K562 (cell line): Measurements from ENCODE around the gene EPHB1. TPM values are rescaled to one million over a fixed set of nuclear protein-coding genes. Genes with fewer than 3 reads are reported as not detected.

Experiments used
- ATAC-seq: fragments of 200-7000 bp; cut with Tn5 transposase; 3 replicates; pipeline ENCODE4 v1.9.1; 2020; ENCODE audit warnings: moderate library complexity
- BruUV-seq: library from RNA; stranded (reverse); fragments of 400-500 nt; replicated peaks from 2 replicates; lab custom pipeline; 2021; lab: Mats Ljungman, UMichigan
- CTCF ChIA-PET: fragments of 300-600 bp; formaldehyde crosslinking; extraction: SDS; loops from one replicate; lab custom pipeline; 2021; ENCODE audit warnings: low intra/inter-chr PET ratio; lab: Yijun Ruan, JAX
- POLR2A ChIA-PET: fragments of 300-600, 350-650 bp; sonication (Branson Sonifier 250); formaldehyde crosslinking; extraction: SDS; loops from one replicate; lab custom pipeline; 2021; ENCODE audit warnings: antibody characterized with exemption, inconsistent platforms; lab: Yijun Ruan, JAX
- DNase-seq, 4 experiments: peaks; one replicate each; pipeline versions ENCODE4 v3.0.0 to v3.0.0-alpha.2; 2011 to 2018; ENCODE audit warnings: low spot score in 3 of 4, mixed read lengths in 3 of 4; ENCODE audit errors: extremely low read depth in 1 of 4
- FAIRE-seq: peaks from 2 replicates; lab custom pipeline; 2011; peaks lifted over from hg19 to GRCh38; lab: Jason Lieb, UNC
- H2AFZ ChIP-seq: 2 replicates; pipeline ENCODE4 v1.6.0; 2011; ENCODE audit warnings: low read depth, low read length, control low read depth, inconsistent platforms
- H3K27ac ChIP-seq: fragments of 200-600 bp; 3 replicates; pipeline ENCODE4 v1.8.0; 2011; ENCODE audit warnings: low read depth, mild to moderate bottlenecking, control low read depth, inconsistent platforms, low read length, moderate library complexity, mixed read lengths; ENCODE audit errors: extremely low read depth
- H3K27me3 ChIP-seq, 2 experiments: fragments of 300-600 bp in 1 of 2; 2 replicates in 1 of 2; 3 replicates in 1 of 2; pipeline versions ENCODE4 v1.6.0 to v1.8.0; 2011; ENCODE audit warnings: inconsistent platforms in 2 of 2, low read length in 2 of 2, mild to moderate bottlenecking in 1 of 2, mixed read lengths in 1 of 2, moderate library complexity in 1 of 2; ENCODE audit not compliant: control insufficient read depth in 2 of 2, insufficient read depth in 2 of 2
- H3K36me3 ChIP-seq: fragments of 300-600 bp; 3 replicates; pipeline ENCODE4 v1.8.0; 2011; ENCODE audit warnings: mild to moderate bottlenecking, low read length, inconsistent platforms; ENCODE audit not compliant: control insufficient read depth, insufficient read depth
- H3K4me1 ChIP-seq, 2 experiments: fragments of 200-600 bp in 1 of 2; replicated peaks in 1 of 2; 2 replicates in 1 of 2; 3 replicates in 1 of 2; pipeline versions ENCODE4 v1.5.1 to v1.8.0; 2011; ENCODE audit warnings: inconsistent platforms in 2 of 2, low read length in 2 of 2, mild to moderate bottlenecking in 1 of 2, mixed read lengths in 1 of 2, moderate library complexity in 1 of 2; ENCODE audit not compliant: control insufficient read depth in 2 of 2, insufficient read depth in 2 of 2
- H3K4me2 ChIP-seq: 2 replicates; pipeline ENCODE4 v1.6.1; 2011; ENCODE audit warnings: low read length, control low read depth, inconsistent platforms, mixed read lengths; ENCODE audit not compliant: insufficient read depth
- H3K4me3 ChIP-seq: fragments of 200-600 bp; sonication (generic), shearing (Covaris generic); 2 replicates; pipeline ENCODE4 v1.5.1; 2016; ENCODE audit warnings: control low read depth, inconsistent platforms
- H3K79me2 ChIP-seq: fragments of 200-600 bp; 3 replicates; pipeline ENCODE4 v1.8.0; 2011; ENCODE audit warnings: low read length, inconsistent platforms; ENCODE audit not compliant: control insufficient read depth, insufficient read depth
- H3K9ac ChIP-seq, 2 experiments: 2 replicates each; pipeline versions ENCODE4 v1.6.0 to v1.6.1; 2011; ENCODE audit warnings: low read depth in 2 of 2, low read length in 2 of 2, control low read depth in 1 of 2, inconsistent platforms in 1 of 2, mild to moderate bottlenecking in 1 of 2, mixed read lengths in 1 of 2; ENCODE audit not compliant: insufficient read depth in 1 of 2
- H3K9me1 ChIP-seq: one replicate; pipeline ENCODE4 v1.6.0; 2011; ENCODE audit warnings: inconsistent platforms, mild to moderate bottlenecking, low read length, moderate library complexity; ENCODE audit not compliant: control insufficient read depth, insufficient read depth
- H3K9me3 ChIP-seq: replicated peaks from 2 replicates; pipeline ENCODE4 v1.5.1; 2011; ENCODE audit warnings: low read depth, low read length, inconsistent platforms; ENCODE audit not compliant: control insufficient read depth, insufficient read depth
- H4K20me1 ChIP-seq: replicated peaks from 2 replicates; pipeline ENCODE4 v1.6.1; 2011; ENCODE audit warnings: low read length, inconsistent platforms, mixed read lengths; ENCODE audit not compliant: control insufficient read depth, insufficient read depth
- CEBPB ChIP-seq: fragments of 450-650 bp; IDR thresholded peaks from 2 replicates; pipeline ENCODE4 v1.6.1; 2016; ENCODE audit warnings: missing genetic modification characterization, missing compliant biosample characterization
- KDM1A ChIP-seq, 2 experiments: fragments of 450-650 bp; IDR thresholded peaks; 2 replicates each; pipeline ENCODE4 v1.6.1; 2016; ENCODE audit warnings: mild to moderate bottlenecking in 2 of 2
- STAT5B ChIP-seq: fragments of 250-450 bp; sonication (Bioruptor Pico); IDR thresholded peaks from 2 replicates; pipeline ENCODE4 v1.8.0; 2021; ENCODE audit warnings: mild to moderate bottlenecking, inconsistent platforms
- ZNF699 ChIP-seq: fragments of 250-450 bp; sonication (Bioruptor Pico); IDR thresholded peaks from 2 replicates; pipeline ENCODE4 v1.8.0; 2021; ENCODE audit warnings: mild to moderate bottlenecking, moderate library complexity; ENCODE audit not compliant: insufficient replicate concordance
- ZNF764 ChIP-seq: fragments of 250-450 bp; sonication (Bioruptor Pico); IDR thresholded peaks from 2 replicates; pipeline ENCODE4 v1.4.0; 2020; ENCODE audit warnings: low read depth, mild to moderate bottlenecking, moderate library complexity
- WGBS: fragments of 100-300 bp; shearing (Covaris generic); methylation state at CpG from one replicate; pipeline ENCODE4 v1.1.6; 2016; ENCODE audit warnings: low coverage, mixed read lengths; ENCODE audit not compliant: insufficient coverage; ENCODE audit errors: missing lambda C conversion rate; 5-methylcytosine and 5-hydroxymethylcytosine counted together
- in situ Hi-C: fragments of 300-500 bp; cut with MboI; formaldehyde crosslinking; loops from 4 replicates; pipeline ENCODE4 v1.15.0; 2018; ENCODE audit warnings: inconsistent platforms, mixed read lengths
- intact Hi-C: fragments of 100-400 bp; cut with micrococcal nuclease; formaldehyde crosslinking; loops from 2 replicates; pipeline ENCODE4 v1.14.2; 2022
- polyA plus RNA-seq, 8 experiments: library from polyadenylated mRNA; depleted of rRNA in 4 of 8; stranded (reverse) in 5 of 8; unstranded in 3 of 8; fragments of >200 nt; fragmentation: Nextera tagmentation in 2 of 8; fragmentation: Illumina TruSeq in 1 of 8; extraction: Ambion mirVana in 2 of 8; extraction: Trizol in 1 of 8; gene quantifications; 2 replicates each; pipeline versions ENCODE4 v1.2.1 to v1.2.3, GENCODE V29; 2011 to 2014; ENCODE audit warnings: inconsistent platforms in 1 of 8, missing spikeins in 1 of 8
- total RNA-seq, 7 experiments: library from RNA; depleted of rRNA in 6 of 7; stranded (reverse); fragments of >200 nt in 6 of 7; fragmentation: Illumina TruSeq in 2 of 7; extraction: Trizol in 2 of 7; gene quantifications; 2 replicates each; pipeline versions ENCODE4 v1.2.1 to v1.2.3, GENCODE V29; 2011 to 2021; ENCODE audit warnings: low replicate concordance in 1 of 7
- TF ChIP-seq, protein P1 (sequence below), 2 experiments: fragments of 450-650 bp in 1 of 2; IDR thresholded peaks; 2 replicates each; pipeline ENCODE4 v1.6.1; 2011 to 2017; ENCODE audit warnings: low read depth in 2 of 2, antibody characterized with exemption in 1 of 2, borderline replicate concordance in 1 of 2, low read length in 1 of 2, mild to moderate bottlenecking in 1 of 2, mixed read lengths in 1 of 2; ENCODE audit not compliant: control insufficient read depth in 1 of 2

EPHB1 gene
- total and polyA plus RNA-seq, 9 of the 15 experiments (the other 6 are each of a cell fraction or from before 2014, with no cell fraction given): 0.29 TPM; not detected in 8

DNA sequence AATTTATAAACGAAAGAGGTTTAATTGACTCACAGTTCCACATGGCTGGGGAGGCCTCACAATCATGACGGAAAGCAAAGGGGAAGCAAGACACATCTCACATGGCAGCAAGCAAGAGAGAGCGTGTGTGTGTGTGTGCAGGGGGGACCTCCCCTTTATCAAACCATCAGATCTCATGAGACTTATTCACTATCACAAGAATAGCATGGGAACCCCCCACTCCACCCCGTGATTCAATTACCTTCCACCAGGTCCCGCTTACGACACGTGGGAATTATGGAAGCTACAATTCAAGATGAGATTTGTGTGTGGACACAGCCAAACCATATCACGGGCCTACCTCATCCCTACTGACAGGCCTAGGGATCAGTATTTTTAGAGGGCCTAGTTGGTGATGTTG is 3.1 kb upstream of the EPHB1 start:
- in situ Hi-C loops: loop anchor here (25.0 kb wide), 1 partner anchor 1095 kb away; no protein-coding TSS in a partner anchor
- Histone ChIP-seq H3K9ac (no peak overlapping the region), H4K20me1 (no peaks in the 10 kb centered on the region), H2AFZ (no peak overlapping the region), H3K79me2 (no peaks in the 10 kb centered on the region), H3K27ac (no peak overlapping the region)
- ATAC-seq (no peak), DNase-seq (no peak)
- POLR2A ChIA-PET: interaction anchor here (0.6 kb wide), 1 partner anchor 28 kb away, joined by 4 read pairs; no protein-coding TSS in a partner anchor
- TF ChIP-seq, protein P1, sequence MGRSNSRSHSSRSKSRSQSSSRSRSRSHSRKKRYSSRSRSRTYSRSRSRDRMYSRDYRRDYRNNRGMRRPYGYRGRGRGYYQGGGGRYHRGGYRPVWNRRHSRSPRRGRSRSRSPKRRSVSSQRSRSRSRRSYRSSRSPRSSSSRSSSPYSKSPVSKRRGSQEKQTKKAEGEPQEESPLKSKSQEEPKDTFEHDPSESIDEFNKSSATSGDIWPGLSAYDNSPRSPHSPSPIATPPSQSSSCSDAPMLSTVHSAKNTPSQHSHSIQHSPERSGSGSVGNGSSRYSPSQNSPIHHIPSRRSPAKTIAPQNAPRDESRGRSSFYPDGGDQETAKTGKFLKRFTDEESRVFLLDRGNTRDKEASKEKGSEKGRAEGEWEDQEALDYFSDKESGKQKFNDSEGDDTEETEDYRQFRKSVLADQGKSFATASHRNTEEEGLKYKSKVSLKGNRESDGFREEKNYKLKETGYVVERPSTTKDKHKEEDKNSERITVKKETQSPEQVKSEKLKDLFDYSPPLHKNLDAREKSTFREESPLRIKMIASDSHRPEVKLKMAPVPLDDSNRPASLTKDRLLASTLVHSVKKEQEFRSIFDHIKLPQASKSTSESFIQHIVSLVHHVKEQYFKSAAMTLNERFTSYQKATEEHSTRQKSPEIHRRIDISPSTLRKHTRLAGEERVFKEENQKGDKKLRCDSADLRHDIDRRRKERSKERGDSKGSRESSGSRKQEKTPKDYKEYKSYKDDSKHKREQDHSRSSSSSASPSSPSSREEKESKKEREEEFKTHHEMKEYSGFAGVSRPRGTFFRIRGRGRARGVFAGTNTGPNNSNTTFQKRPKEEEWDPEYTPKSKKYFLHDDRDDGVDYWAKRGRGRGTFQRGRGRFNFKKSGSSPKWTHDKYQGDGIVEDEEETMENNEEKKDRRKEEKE (IDR thresholded peaks at IDR 0.05; ENCODE audit: borderline replicate concordance in 1 of 2, control insufficient read depth in 1 of 2, low read depth in 2 of 2, low read length in 1 of 2): no peak
- TF ChIP-seq KDM1A (IDR thresholded peaks at IDR 0.05): no peak
- TF ChIP-seq CEBPB (tag): no peak
- no peak for TF ChIP-seq ZNF764 (CRISPR knock-in tag)
- TF ChIP-seq STAT5B (CRISPR knock-in tag): no peak
- TF ChIP-seq ZNF699: no peak
- TF ChIP-seq, all 486 proteins: peak for 0
- no peak for FAIRE-seq
- intact Hi-C loops: loop anchor here (10.0 kb wide), 3 partner anchors 453 to 1253 kb away; no protein-coding TSS in a partner anchor
- no peaks in the 10 kb centered on the region for H3K9me3 ChIP-seq
- H3K4me1 ChIP-seq: peaks cover 0 to 11% of the 10 kb centered on the region in 2 experiments; a peak in 2 of 5 replicates
- CTCF ChIA-PET: no interaction called here
- H3K9me1 ChIP-seq: no peaks in the 10 kb centered on the region
- WGBS: 0% methylated on average over 5 of the region's 8 CpGs
- H3K27me3 ChIP-seq: peaks cover 0 to 4% of the 10 kb centered on the region in 2 experiments; a peak in 1 of 5 replicates
- H3K4me2 ChIP-seq: no peak overlapping the region
- H3K4me3 ChIP-seq: no peak overlapping the region
- H3K36me3 ChIP-seq: no peaks in the 10 kb centered on the region
- no TSS peak for BruUV-seq
